OCI-LY1 (cell line): ENCODE measurements around the gene CDYL2.

Source experiments
- H2AFZ ChIP-seq: fragments of 200-600 bp; sonication (generic), shearing (Covaris generic); 2 replicates; pipeline ENCODE4 v1.6.0; 2014; ENCODE audit warnings: antibody characterized with exemption, mild to moderate bottlenecking, low read length
- H3F3A ChIP-seq: fragments of 200-600 bp; sonication (generic), shearing (Covaris generic); 2 replicates; pipeline ENCODE4 v1.6.0; 2014; ENCODE audit warnings: mild to moderate bottlenecking, antibody characterized with exemption, low read length, moderate library complexity; ENCODE audit not compliant: insufficient read depth
- H3K27ac ChIP-seq: fragments of 200-600 bp; sonication (generic); 2 replicates; pipeline ENCODE4 v1.5.1; 2014; ENCODE audit warnings: low read length, mixed run types, mild to moderate bottlenecking, low read depth; ENCODE audit not compliant: poor library complexity, severe bottlenecking
- H3K27me3 ChIP-seq: fragments of 200-600 bp; sonication (generic); 2 replicates; pipeline ENCODE4 v1.6.0; 2014; ENCODE audit warnings: antibody characterized with exemption, mild to moderate bottlenecking, low read length, moderate library complexity; ENCODE audit not compliant: insufficient read depth
- H3K36me3 ChIP-seq: fragments of 200-600 bp; sonication (generic); 2 replicates; pipeline ENCODE4 v1.6.1; 2014; ENCODE audit warnings: mild to moderate bottlenecking, antibody characterized with exemption, low read length, moderate library complexity, mixed read lengths; ENCODE audit not compliant: insufficient read depth
- H3K4me1 ChIP-seq: fragments of 200-600 bp; sonication (generic); 2 replicates; pipeline ENCODE4 v1.5.1; 2014; ENCODE audit warnings: mild to moderate bottlenecking, low read length, moderate library complexity; ENCODE audit not compliant: insufficient read depth, severe bottlenecking
- H3K4me2 ChIP-seq: fragments of 200-600 bp; sonication (generic), shearing (Covaris generic); 2 replicates; pipeline ENCODE4 v1.6.1; 2014; ENCODE audit warnings: low read length
- H3K4me3 ChIP-seq: fragments of 200-600 bp; sonication (generic); 2 replicates; pipeline ENCODE4 v1.5.1; 2014; ENCODE audit warnings: low read length, low read depth, mild to moderate bottlenecking, mixed read lengths; ENCODE audit not compliant: poor library complexity, severe bottlenecking
- H3K79me2 ChIP-seq: fragments of 200-600 bp; shearing (Covaris generic); 2 replicates; pipeline ENCODE4 v1.6.1; 2016; ENCODE audit warnings: mixed run types, low read length, mixed read lengths; ENCODE audit not compliant: insufficient read depth
- H3K9ac ChIP-seq: fragments of 200-600 bp; sonication (generic), shearing (Covaris generic); 2 replicates; pipeline ENCODE4 v1.6.1; 2014; ENCODE audit warnings: mild to moderate bottlenecking, low read length, mixed read lengths
- H3K9me2 ChIP-seq: fragments of 200-600 bp; sonication (generic), shearing (Covaris generic); 2 replicates; pipeline ENCODE4 v1.6.1; 2014; ENCODE audit warnings: low read depth, mild to moderate bottlenecking, low read length, mixed read lengths
- H3K9me3 ChIP-seq: fragments of 200-600 bp; shearing (Covaris generic); 2 replicates; pipeline ENCODE4 v1.6.1; 2014; ENCODE audit warnings: low read length, mixed read lengths
- H4K20me1 ChIP-seq: fragments of 200-600 bp; sonication (generic), shearing (Covaris generic); 2 replicates; pipeline ENCODE4 v1.6.0; 2016; ENCODE audit warnings: mild to moderate bottlenecking, low read length; ENCODE audit not compliant: insufficient read depth
- EZH2 ChIP-seq: fragments of 200-600 bp; sonication (generic), shearing (Covaris generic); IDR thresholded peaks from 2 replicates; pipeline ENCODE4 v1.8.0; 2017; ENCODE audit warnings: borderline replicate concordance, mixed run types, mild to moderate bottlenecking, antibody characterized with exemption, low read length, moderate library complexity, mixed read lengths
- TF ChIP-seq, protein P1 (sequence below): fragments of 200-600 bp; sonication (generic), shearing (Covaris generic); IDR thresholded peaks from 2 replicates; pipeline ENCODE4 v1.5.1; 2017; ENCODE audit warnings: mild to moderate bottlenecking, antibody characterized with exemption, low read length, moderate library complexity, mixed read lengths

CDYL2 gene

DNA sequence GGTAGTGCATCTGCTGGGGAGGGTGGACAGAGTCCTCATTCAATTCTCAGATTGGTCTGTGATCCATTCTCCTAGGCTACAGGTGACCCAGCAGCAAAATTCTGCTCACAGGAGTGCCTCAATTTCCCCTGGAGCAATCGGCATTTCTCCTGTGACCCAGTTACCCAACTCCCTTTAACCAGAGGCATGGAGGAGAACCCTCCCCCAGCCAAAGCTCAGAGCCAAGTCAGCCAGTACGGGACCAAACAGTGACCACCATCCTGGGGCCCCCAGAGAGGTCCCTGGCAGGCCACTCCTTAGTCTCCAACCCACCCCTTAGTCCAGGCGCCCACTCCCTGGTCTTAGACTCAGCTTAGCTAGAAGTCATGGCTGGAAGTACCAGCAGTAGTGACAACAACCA lies 188.0 kb downstream of the CDYL2 start:
- no peak overlapping the region for H3K4me2 ChIP-seq

GRCh38 chr16:80615735-80616134 lies 188.7 kb downstream of the CDYL2 start:
- no peak overlapping the region for H3K27ac ChIP-seq
- H2AFZ ChIP-seq, result no peak overlapping the region
- no peaks in the 10 kb centered on the region for H3K4me1 ChIP-seq
- no peak for TF ChIP-seq EZH2
- TF ChIP-seq, protein P1, sequence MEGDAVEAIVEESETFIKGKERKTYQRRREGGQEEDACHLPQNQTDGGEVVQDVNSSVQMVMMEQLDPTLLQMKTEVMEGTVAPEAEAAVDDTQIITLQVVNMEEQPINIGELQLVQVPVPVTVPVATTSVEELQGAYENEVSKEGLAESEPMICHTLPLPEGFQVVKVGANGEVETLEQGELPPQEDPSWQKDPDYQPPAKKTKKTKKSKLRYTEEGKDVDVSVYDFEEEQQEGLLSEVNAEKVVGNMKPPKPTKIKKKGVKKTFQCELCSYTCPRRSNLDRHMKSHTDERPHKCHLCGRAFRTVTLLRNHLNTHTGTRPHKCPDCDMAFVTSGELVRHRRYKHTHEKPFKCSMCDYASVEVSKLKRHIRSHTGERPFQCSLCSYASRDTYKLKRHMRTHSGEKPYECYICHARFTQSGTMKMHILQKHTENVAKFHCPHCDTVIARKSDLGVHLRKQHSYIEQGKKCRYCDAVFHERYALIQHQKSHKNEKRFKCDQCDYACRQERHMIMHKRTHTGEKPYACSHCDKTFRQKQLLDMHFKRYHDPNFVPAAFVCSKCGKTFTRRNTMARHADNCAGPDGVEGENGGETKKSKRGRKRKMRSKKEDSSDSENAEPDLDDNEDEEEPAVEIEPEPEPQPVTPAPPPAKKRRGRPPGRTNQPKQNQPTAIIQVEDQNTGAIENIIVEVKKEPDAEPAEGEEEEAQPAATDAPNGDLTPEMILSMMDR, result no peak
- no peaks in the 10 kb centered on the region for H3K9me3 ChIP-seq
- no peaks in the 10 kb centered on the region for H3K36me3 ChIP-seq
- no peaks in the 10 kb centered on the region for H3K9me2 ChIP-seq
- no peaks in the 10 kb centered on the region for H3F3A ChIP-seq
- no peaks in the 10 kb centered on the region for H4K20me1 ChIP-seq
- H3K9ac ChIP-seq, result no peak overlapping the region
- no peaks in the 10 kb centered on the region for H3K79me2 ChIP-seq
- H3K4me3 ChIP-seq, result no peak overlapping the region
- no peak overlapping the region for H3K4me2 ChIP-seq
- H3K27me3 ChIP-seq, result no peaks in the 10 kb centered on the region

More for the DNA sequence above, 188.0 kb downstream of the CDYL2 start:
- TF ChIP-seq, protein P1, result no peak
- TF ChIP-seq EZH2, result no peak
- no peak overlapping the region for H2AFZ ChIP-seq
- no peaks in the 10 kb centered on the region for H3K36me3 ChIP-seq
- no peaks in the 10 kb centered on the region for H4K20me1 ChIP-seq
- no peaks in the 10 kb centered on the region for H3K9me3 ChIP-seq
- no peaks in the 10 kb centered on the region for H3K9me2 ChIP-seq
- H3F3A ChIP-seq, result no peaks in the 10 kb centered on the region
- no peak overlapping the region for H3K4me3 ChIP-seq
- H3K4me1 ChIP-seq, result no peaks in the 10 kb centered on the region
- no peak overlapping the region for H3K9ac ChIP-seq
- H3K27me3 ChIP-seq, result no peaks in the 10 kb centered on the region
- H3K79me2 ChIP-seq, result no peaks in the 10 kb centered on the region
- H3K27ac ChIP-seq, result no peak overlapping the region

DNA sequence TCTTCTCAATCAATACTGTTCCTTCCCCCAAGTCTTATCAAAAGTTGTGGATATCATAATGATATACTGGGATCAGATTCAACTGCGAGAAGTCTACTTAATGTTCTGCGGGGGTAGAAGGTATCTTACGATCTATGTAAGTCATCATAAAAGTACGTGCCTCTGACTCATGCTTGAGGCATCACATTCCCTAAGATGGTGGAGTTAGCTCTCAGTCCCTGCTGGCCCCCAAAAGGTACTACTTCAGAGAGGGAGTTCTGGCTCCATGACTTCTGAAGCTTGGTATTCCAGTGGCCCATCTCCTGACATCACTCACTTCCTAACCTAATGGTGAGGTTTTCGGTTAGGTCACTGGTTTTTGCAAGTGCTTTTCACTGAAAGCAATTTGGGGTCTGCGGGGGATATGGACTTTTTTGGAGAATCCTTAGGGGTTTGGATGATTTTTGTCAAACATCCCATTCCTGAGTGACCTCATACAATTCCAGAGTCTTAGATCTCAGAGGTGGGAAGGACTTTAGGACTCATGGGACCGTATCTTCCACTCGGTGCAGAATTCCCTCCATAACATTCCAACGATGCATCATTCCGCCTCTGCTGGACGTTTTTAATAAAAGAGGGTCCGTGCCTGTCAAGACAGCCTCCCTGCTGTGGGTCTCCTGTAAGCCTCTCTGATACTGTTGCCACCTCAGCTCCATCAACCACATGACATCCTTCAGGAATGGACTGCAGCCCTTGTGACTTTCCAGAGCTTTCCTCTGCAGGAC lies 189.3 kb downstream of the CDYL2 start:
- Histone ChIP-seq H3K4me2 (no peak overlapping the region), H3K9ac (no peak overlapping the region), H3K27me3 (no peaks in the 10 kb centered on the region), H3K9me3 (no peaks in the 10 kb centered on the region), H3K9me2 (no peaks in the 10 kb centered on the region), H2AFZ (no peak overlapping the region), H3F3A (no peaks in the 10 kb centered on the region), H4K20me1 (no peaks in the 10 kb centered on the region), H3K36me3 (no peaks in the 10 kb centered on the region), H3K4me1 (no peaks in the 10 kb centered on the region), H3K79me2 (no peaks in the 10 kb centered on the region), H3K4me3 (no peak overlapping the region), H3K27ac (no peak overlapping the region)
- TF ChIP-seq EZH2, result no peak
- TF ChIP-seq, protein P1, result no peak
